HEK293 (cell line): ENCODE data around the gene FLRT2.

Experiments used
- EGR2 ChIP-seq: fragments of 450-650 bp; formaldehyde crosslinking; IDR thresholded peaks from 2 replicates; pipeline ENCODE4 v1.5.1; 2016; ENCODE audit warnings: low read depth, missing biosample characterization, missing genetic modification characterization
- ZBTB7A ChIP-seq: fragments of 450-650 bp; formaldehyde crosslinking; IDR thresholded peaks from 2 replicates; pipeline ENCODE4 v1.5.1; 2016; ENCODE audit warnings: low read depth, missing biosample characterization, missing genetic modification characterization
- ZNF132 ChIP-seq: fragments of 450-650 bp; formaldehyde crosslinking; IDR thresholded peaks from 2 replicates; pipeline ENCODE4 v1.5.1; 2017; ENCODE audit warnings: missing biosample characterization, missing genetic modification characterization, borderline replicate concordance
- ZNF140 ChIP-seq: fragments of 450-650 bp; formaldehyde crosslinking; IDR thresholded peaks from 2 replicates; pipeline ENCODE4 v1.5.1; 2016; ENCODE audit warnings: missing biosample characterization, missing genetic modification characterization
- ZNF777 ChIP-seq: fragments of 450-650 bp; formaldehyde crosslinking; IDR thresholded peaks from 2 replicates; pipeline ENCODE4 v1.5.1; 2017; ENCODE audit warnings: missing biosample characterization, missing genetic modification characterization, borderline replicate concordance
- TF ChIP-seq, protein P1 (sequence below): fragments of 450-650 bp; formaldehyde crosslinking; IDR thresholded peaks from 2 replicates; pipeline ENCODE4 v1.5.1; 2016; ENCODE audit warnings: missing biosample characterization, missing genetic modification characterization

DNA sequence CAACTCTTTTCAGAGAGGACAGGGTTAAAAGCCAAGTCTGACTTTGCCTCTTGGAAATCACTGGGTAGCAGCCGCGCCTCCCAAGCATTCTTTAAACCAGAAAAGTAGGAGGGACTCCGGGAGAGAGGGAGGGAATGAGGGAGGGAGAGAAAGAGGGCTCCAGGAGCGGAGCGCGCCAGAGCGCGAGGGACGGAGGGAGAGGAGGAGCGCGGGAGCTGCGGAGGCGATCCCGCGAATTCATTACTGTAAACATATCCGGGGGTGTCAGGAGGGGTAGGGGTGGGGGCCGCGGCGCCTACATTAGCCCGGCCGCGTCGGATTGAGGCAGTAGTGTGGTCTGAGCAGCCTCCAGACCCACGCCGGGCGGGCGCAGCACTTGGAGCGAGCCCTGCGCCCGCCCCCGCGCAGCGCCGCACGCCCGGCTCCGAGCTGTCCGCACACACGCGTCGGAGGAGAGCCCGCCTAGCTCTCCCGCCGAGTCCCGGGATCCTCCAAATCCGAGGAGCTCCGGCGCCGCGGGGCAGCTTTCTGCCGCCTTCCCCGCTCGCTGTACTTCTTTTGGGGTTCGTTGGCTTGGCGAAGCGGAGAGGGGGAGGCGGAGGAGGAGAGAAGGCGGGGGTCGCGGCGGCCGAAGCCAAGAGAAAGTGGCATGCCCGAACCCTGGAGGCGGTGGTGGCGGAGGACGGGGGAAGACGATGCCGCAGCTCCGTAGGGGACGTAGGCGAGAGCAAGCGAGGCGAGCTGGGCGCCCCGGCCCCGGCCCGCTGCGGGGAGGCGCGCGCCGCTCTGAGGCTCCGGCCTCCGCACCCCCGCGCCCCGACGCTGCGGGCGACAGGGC lies 3.3 kb downstream of the FLRT2 start:
- TF ChIP-seq ZBTB7A (no peak), ZNF777 (no peak), EGR2 (tag by site-specific recombination) (no peak; the same call in 1 of the 2 replicates), ZNF132 (tag by site-specific recombination) (no peak), ZNF140 (no peak)
- TF ChIP-seq, protein P1, sequence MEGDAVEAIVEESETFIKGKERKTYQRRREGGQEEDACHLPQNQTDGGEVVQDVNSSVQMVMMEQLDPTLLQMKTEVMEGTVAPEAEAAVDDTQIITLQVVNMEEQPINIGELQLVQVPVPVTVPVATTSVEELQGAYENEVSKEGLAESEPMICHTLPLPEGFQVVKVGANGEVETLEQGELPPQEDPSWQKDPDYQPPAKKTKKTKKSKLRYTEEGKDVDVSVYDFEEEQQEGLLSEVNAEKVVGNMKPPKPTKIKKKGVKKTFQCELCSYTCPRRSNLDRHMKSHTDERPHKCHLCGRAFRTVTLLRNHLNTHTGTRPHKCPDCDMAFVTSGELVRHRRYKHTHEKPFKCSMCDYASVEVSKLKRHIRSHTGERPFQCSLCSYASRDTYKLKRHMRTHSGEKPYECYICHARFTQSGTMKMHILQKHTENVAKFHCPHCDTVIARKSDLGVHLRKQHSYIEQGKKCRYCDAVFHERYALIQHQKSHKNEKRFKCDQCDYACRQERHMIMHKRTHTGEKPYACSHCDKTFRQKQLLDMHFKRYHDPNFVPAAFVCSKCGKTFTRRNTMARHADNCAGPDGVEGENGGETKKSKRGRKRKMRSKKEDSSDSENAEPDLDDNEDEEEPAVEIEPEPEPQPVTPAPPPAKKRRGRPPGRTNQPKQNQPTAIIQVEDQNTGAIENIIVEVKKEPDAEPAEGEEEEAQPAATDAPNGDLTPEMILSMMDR (tag by site-specific recombination) = no peak
